HEK293 (cell line): ENCODE results near the gene BTRC.
A peak's percentile ranks its signal among the peaks of the same experiment; 100 is the strongest.

ENCODE experiments used
- CTCF ChIA-PET: fragments of 350-600 bp; formaldehyde crosslinking; extraction: SDS; loops from one replicate; lab custom pipeline; 2021; ENCODE audit warnings: antibody characterized with exemption; lab: Yijun Ruan, JAX
- POLR2A ChIA-PET: fragments of 300-600 bp; formaldehyde crosslinking; extraction: SDS; loops from one replicate; lab custom pipeline; 2020; ENCODE audit warnings: antibody characterized with exemption, inconsistent platforms; lab: Yijun Ruan, JAX
- H3K27ac ChIP-seq: fragments of 200-500 bp; sonication (Bioruptor generic); 2 replicates; pipeline ENCODE4 v1.5.1; 2014; ENCODE audit warnings: low read depth, low read length, control low read depth, inconsistent platforms; ENCODE audit errors: extremely low read depth
- H3K36me3 ChIP-seq, 2 experiments: fragments of 200-500 bp in 1 of 2; sonication (Bioruptor generic) in 1 of 2; 1 replicate in 1 of 2; 2 replicates in 1 of 2; pipeline ENCODE4 v1.5.1; 2014 to 2017; ENCODE audit warnings: inconsistent platforms in 2 of 2, low read length in 2 of 2; ENCODE audit not compliant: control insufficient read depth in 2 of 2, insufficient read depth in 1 of 2
- H3K4me1 ChIP-seq: fragments of 200-500 bp; sonication (Bioruptor generic); 2 replicates; pipeline ENCODE4 v1.5.1; 2014; ENCODE audit warnings: mild to moderate bottlenecking, low read length, inconsistent platforms; ENCODE audit not compliant: control insufficient read depth, insufficient read depth
- H3K4me3 ChIP-seq: 2 replicates; pipeline ENCODE4 v1.5.1; 2011; ENCODE audit warnings: low read depth, mild to moderate bottlenecking, control low read depth, low read length, moderate library complexity
- H3K9me3 ChIP-seq: fragments of 200-500 bp; sonication (Bioruptor generic); 2 replicates; pipeline ENCODE4 v1.5.1; 2014; ENCODE audit warnings: low read depth, low read length, inconsistent platforms; ENCODE audit not compliant: control insufficient read depth, insufficient read depth
- FEZF1 ChIP-seq: fragments of 450-650 bp; formaldehyde crosslinking; IDR thresholded peaks from 2 replicates; pipeline ENCODE4 v1.5.1; 2016; ENCODE audit warnings: missing biosample characterization, missing genetic modification characterization
- GLI4 ChIP-seq: fragments of 450-650 bp; formaldehyde crosslinking; IDR thresholded peaks from 2 replicates; pipeline ENCODE4 v1.5.1; 2016; ENCODE audit warnings: missing biosample characterization, missing genetic modification characterization
- KLF10 ChIP-seq: fragments of 450-650 bp; IDR thresholded peaks from 2 replicates; pipeline ENCODE4 v1.5.1; 2018; ENCODE audit warnings: missing biosample characterization, mild to moderate bottlenecking, missing genetic modification characterization
- KLF8 ChIP-seq: fragments of 450-650 bp; formaldehyde crosslinking; IDR thresholded peaks from 2 replicates; pipeline ENCODE4 v1.5.1; 2016; ENCODE audit warnings: missing biosample characterization, missing genetic modification characterization
- MZF1 ChIP-seq: fragments of 450-650 bp; formaldehyde crosslinking; IDR thresholded peaks from 2 replicates; pipeline ENCODE4 v1.5.1; 2017; ENCODE audit warnings: missing biosample characterization, missing genetic modification characterization, borderline replicate concordance
- PBX3 ChIP-seq: sonication (generic); formaldehyde crosslinking; IDR thresholded peaks from 2 replicates; pipeline ENCODE4 v1.8.1; 2022; ENCODE audit warnings: mild to moderate bottlenecking, moderate library complexity, missing genetic modification reagents
- PRDM6 ChIP-seq: fragments of 450-650 bp; formaldehyde crosslinking; IDR thresholded peaks from 2 replicates; pipeline ENCODE4 v1.5.1; 2017; ENCODE audit warnings: missing biosample characterization, missing genetic modification characterization
- REPIN1 ChIP-seq: fragments of 450-650 bp; formaldehyde crosslinking; IDR thresholded peaks from 2 replicates; pipeline ENCODE4 v1.5.1; 2017; ENCODE audit warnings: missing biosample characterization, missing genetic modification characterization, low read depth
- SP2 ChIP-seq: fragments of 450-650 bp; formaldehyde crosslinking; IDR thresholded peaks from 2 replicates; pipeline ENCODE4 v1.5.1; 2016; ENCODE audit warnings: missing biosample characterization, missing genetic modification characterization
- YY2 ChIP-seq: fragments of 450-650 bp; formaldehyde crosslinking; IDR thresholded peaks from 2 replicates; pipeline ENCODE4 v1.5.1; 2016; ENCODE audit warnings: missing biosample characterization, missing genetic modification characterization
- ZNF10 ChIP-seq: fragments of 450-650 bp; formaldehyde crosslinking; IDR thresholded peaks from 2 replicates; pipeline ENCODE4 v1.5.1; 2017; ENCODE audit warnings: missing biosample characterization, missing genetic modification characterization
- ZNF114 ChIP-seq: fragments of 450-650 bp; formaldehyde crosslinking; IDR thresholded peaks from 2 replicates; pipeline ENCODE4 v1.5.0; 2017; ENCODE audit warnings: missing biosample characterization, missing genetic modification characterization
- ZNF146 ChIP-seq: fragments of 450-650 bp; formaldehyde crosslinking; IDR thresholded peaks from 2 replicates; pipeline ENCODE4 v1.5.1; 2016; ENCODE audit warnings: missing biosample characterization, missing genetic modification characterization
- ZNF335 ChIP-seq: fragments of 450-650 bp; formaldehyde crosslinking; conservative IDR thresholded peaks from 2 replicates; pipeline ENCODE4 v1.5.1; 2016; ENCODE audit warnings: missing biosample characterization, missing genetic modification characterization
- ZNF350 ChIP-seq: fragments of 450-650 bp; formaldehyde crosslinking; IDR thresholded peaks from 2 replicates; pipeline ENCODE4 v1.5.0; 2017; ENCODE audit warnings: missing biosample characterization, mild to moderate bottlenecking, missing genetic modification characterization
- ZNF391 ChIP-seq: fragments of 450-650 bp; formaldehyde crosslinking; IDR thresholded peaks from 2 replicates; pipeline ENCODE4 v1.5.1; 2016; ENCODE audit warnings: low read depth, missing biosample characterization, missing genetic modification characterization, borderline replicate concordance
- ZNF530 ChIP-seq: fragments of 450-650 bp; formaldehyde crosslinking; IDR thresholded peaks from 2 replicates; pipeline ENCODE4 v1.5.1; 2016; ENCODE audit warnings: low read depth, missing biosample characterization, missing genetic modification characterization
- ZNF558 ChIP-seq: fragments of 450-650 bp; formaldehyde crosslinking; IDR thresholded peaks from 2 replicates; pipeline ENCODE4 v1.5.1; 2016; ENCODE audit warnings: missing biosample characterization, missing genetic modification characterization
- ZNF561 ChIP-seq: fragments of 450-650 bp; IDR thresholded peaks from 2 replicates; pipeline ENCODE4 v1.5.1; 2018; ENCODE audit warnings: missing biosample characterization, missing genetic modification characterization, borderline replicate concordance
- ZNF571 ChIP-seq: fragments of 450-650 bp; formaldehyde crosslinking; IDR thresholded peaks from 2 replicates; pipeline ENCODE4 v1.5.0; 2017; ENCODE audit warnings: missing biosample characterization, missing genetic modification characterization
- ZNF580 ChIP-seq: fragments of 450-650 bp; formaldehyde crosslinking; IDR thresholded peaks from 2 replicates; pipeline ENCODE4 v1.5.1; 2016; ENCODE audit warnings: missing biosample characterization, missing genetic modification characterization
- ZNF610 ChIP-seq: fragments of 450-650 bp; formaldehyde crosslinking; IDR thresholded peaks from 2 replicates; pipeline ENCODE4 v1.5.1; 2016; ENCODE audit warnings: missing biosample characterization, missing genetic modification characterization, borderline replicate concordance
- ZNF624 ChIP-seq: fragments of 450-650 bp; formaldehyde crosslinking; IDR thresholded peaks from 2 replicates; pipeline ENCODE4 v1.5.1; 2017; ENCODE audit warnings: missing biosample characterization, missing genetic modification characterization
- ZNF76 ChIP-seq: fragments of 450-650 bp; formaldehyde crosslinking; IDR thresholded peaks from 2 replicates; pipeline ENCODE4; 2016; ENCODE audit warnings: low read depth, missing biosample characterization, missing genetic modification characterization, borderline replicate concordance
- ZNF776 ChIP-seq: fragments of 450-650 bp; formaldehyde crosslinking; IDR thresholded peaks from 2 replicates; pipeline ENCODE4 v1.5.0; 2017; ENCODE audit warnings: missing biosample characterization, missing genetic modification characterization, borderline replicate concordance
- ZNF837 ChIP-seq: fragments of 450-650 bp; formaldehyde crosslinking; IDR thresholded peaks from 2 replicates; pipeline ENCODE4 v1.5.1; 2016; ENCODE audit warnings: missing biosample characterization, missing genetic modification characterization
- ZSCAN16 ChIP-seq: fragments of 450-650 bp; formaldehyde crosslinking; IDR thresholded peaks from 2 replicates; pipeline ENCODE4 v1.5.1; 2016; ENCODE audit warnings: missing biosample characterization, missing genetic modification characterization
- TF ChIP-seq, protein P1 (sequence below): fragments of 450-650 bp; formaldehyde crosslinking; IDR thresholded peaks from 2 replicates; pipeline ENCODE4 v1.5.1; 2017; ENCODE audit warnings: missing biosample characterization, missing genetic modification characterization

The BTRC gene

GRCh38 chr10:101353692-101354327 lies at the start of gene BTRC (continued):
- 0 out of 2 replicates have a peak, but pooled peaks have one; percentile 10 for TF ChIP-seq ZNF10 (tag by site-specific recombination)
- TF ChIP-seq FEZF1 (tag by site-specific recombination), result no peak
- TF ChIP-seq, protein P1, sequence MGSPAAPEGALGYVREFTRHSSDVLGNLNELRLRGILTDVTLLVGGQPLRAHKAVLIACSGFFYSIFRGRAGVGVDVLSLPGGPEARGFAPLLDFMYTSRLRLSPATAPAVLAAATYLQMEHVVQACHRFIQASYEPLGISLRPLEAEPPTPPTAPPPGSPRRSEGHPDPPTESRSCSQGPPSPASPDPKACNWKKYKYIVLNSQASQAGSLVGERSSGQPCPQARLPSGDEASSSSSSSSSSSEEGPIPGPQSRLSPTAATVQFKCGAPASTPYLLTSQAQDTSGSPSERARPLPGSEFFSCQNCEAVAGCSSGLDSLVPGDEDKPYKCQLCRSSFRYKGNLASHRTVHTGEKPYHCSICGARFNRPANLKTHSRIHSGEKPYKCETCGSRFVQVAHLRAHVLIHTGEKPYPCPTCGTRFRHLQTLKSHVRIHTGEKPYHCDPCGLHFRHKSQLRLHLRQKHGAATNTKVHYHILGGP (tag by site-specific recombination), result no peak
- peak; percentile 95 for TF ChIP-seq ZNF335 (tag by site-specific recombination)
- TF ChIP-seq ZSCAN16, result 0 out of 2 replicates have a peak, but pooled peaks have one; percentile 16
- no peak for TF ChIP-seq PRDM6 (tag by site-specific recombination)
- TF ChIP-seq ZNF580, result peak; percentile 86; the same call in 1 of the 2 replicates
- peak; percentile 96 for TF ChIP-seq ZNF561 (tag by site-specific recombination)
- peak; percentile 92 for TF ChIP-seq SP2 (tag by site-specific recombination)
- no peak for TF ChIP-seq ZNF391 (tag by site-specific recombination)
- peak; percentile 80 for TF ChIP-seq YY2 (tag by site-specific recombination)
- TF ChIP-seq PBX3 (CRISPR knock-in tag), result 0 out of 2 replicates have a peak, but pooled peaks have one; percentile 63

GRCh38 chr10:101304316-101304715 lies 49.6 kb upstream of the BTRC start:
- no peak for TF ChIP-seq ZNF776 (tag by site-specific recombination)
- no peak for TF ChIP-seq KLF10
- no peak for TF ChIP-seq GLI4
- TF ChIP-seq ZNF146 (tag by site-specific recombination), result no peak
- no peak for TF ChIP-seq ZNF624 (tag by site-specific recombination)
- no peak for TF ChIP-seq REPIN1 (tag by site-specific recombination)
- no peak for TF ChIP-seq ZNF530
- no peak for TF ChIP-seq ZNF350
- TF ChIP-seq MZF1, result no peak
- TF ChIP-seq ZNF571 (tag by site-specific recombination), result no peak
- TF ChIP-seq ZNF558 (tag by site-specific recombination), result no peak
- no peak for TF ChIP-seq ZNF76 (tag by site-specific recombination)
- no peak for TF ChIP-seq ZNF837 (tag by site-specific recombination)
- no peak for TF ChIP-seq KLF8
- TF ChIP-seq ZNF114 (tag by site-specific recombination), result no peak
- no peak for TF ChIP-seq ZNF610 (tag by site-specific recombination)
- TF ChIP-seq SP2 (tag by site-specific recombination), result no peak
- H3K4me1 ChIP-seq, result no peaks in the 10 kb centered on the region
- no peak overlapping the region for H3K27ac ChIP-seq
- CTCF ChIA-PET, result interaction anchor here (0.6 to 7.4 kb wide), 4 partner anchors 90 to 162 kb away, joined by 3 to 102 read pairs (median 25); no protein-coding TSS in a partner anchor
- H3K4me3 ChIP-seq, result no peak overlapping the region
- POLR2A ChIA-PET, result no interaction called here
- no peaks in the 10 kb centered on the region for H3K36me3 ChIP-seq
- H3K9me3 ChIP-seq, result no peaks in the 10 kb centered on the region
